AG04449 (cell line): ENCODE results near the gene BNIP1.

Experiments
- CTCF ChIA-PET: fragments of 350-600 bp; formaldehyde crosslinking; extraction: SDS; loops from one replicate; lab custom pipeline; 2021; ENCODE audit warnings: antibody characterized with exemption; lab: Yijun Ruan, JAX
- POLR2A ChIA-PET: fragments of 400-600, 350-600 bp; formaldehyde crosslinking; extraction: SDS; loops from one replicate; lab custom pipeline; 2020; ENCODE audit warnings: antibody characterized with exemption, inconsistent platforms; lab: Yijun Ruan, JAX
- DNase-seq: peaks from one replicate; pipeline ENCODE4 v3.0.0-alpha.2; 2010; ENCODE audit warnings: low read depth, low spot score
- H3K4me3 ChIP-seq: 2 replicates; pipeline ENCODE4 v1.5.1; 2011; ENCODE audit warnings: low read depth, mild to moderate bottlenecking, control low read depth, low read length
- TF ChIP-seq, protein P1 (sequence below): IDR thresholded peaks from one replicate; pipeline ENCODE4 v1.5.1; 2011; ENCODE audit warnings: mild to moderate bottlenecking, moderate library complexity, low read length, control low read depth, inconsistent platforms; ENCODE audit not compliant: insufficient read depth; ENCODE audit errors: missing control alignments

The BNIP1 gene, protein sequence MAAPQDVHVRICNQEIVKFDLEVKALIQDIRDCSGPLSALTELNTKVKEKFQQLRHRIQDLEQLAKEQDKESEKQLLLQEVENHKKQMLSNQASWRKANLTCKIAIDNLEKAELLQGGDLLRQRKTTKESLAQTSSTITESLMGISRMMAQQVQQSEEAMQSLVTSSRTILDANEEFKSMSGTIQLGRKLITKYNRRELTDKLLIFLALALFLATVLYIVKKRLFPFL

DNA sequence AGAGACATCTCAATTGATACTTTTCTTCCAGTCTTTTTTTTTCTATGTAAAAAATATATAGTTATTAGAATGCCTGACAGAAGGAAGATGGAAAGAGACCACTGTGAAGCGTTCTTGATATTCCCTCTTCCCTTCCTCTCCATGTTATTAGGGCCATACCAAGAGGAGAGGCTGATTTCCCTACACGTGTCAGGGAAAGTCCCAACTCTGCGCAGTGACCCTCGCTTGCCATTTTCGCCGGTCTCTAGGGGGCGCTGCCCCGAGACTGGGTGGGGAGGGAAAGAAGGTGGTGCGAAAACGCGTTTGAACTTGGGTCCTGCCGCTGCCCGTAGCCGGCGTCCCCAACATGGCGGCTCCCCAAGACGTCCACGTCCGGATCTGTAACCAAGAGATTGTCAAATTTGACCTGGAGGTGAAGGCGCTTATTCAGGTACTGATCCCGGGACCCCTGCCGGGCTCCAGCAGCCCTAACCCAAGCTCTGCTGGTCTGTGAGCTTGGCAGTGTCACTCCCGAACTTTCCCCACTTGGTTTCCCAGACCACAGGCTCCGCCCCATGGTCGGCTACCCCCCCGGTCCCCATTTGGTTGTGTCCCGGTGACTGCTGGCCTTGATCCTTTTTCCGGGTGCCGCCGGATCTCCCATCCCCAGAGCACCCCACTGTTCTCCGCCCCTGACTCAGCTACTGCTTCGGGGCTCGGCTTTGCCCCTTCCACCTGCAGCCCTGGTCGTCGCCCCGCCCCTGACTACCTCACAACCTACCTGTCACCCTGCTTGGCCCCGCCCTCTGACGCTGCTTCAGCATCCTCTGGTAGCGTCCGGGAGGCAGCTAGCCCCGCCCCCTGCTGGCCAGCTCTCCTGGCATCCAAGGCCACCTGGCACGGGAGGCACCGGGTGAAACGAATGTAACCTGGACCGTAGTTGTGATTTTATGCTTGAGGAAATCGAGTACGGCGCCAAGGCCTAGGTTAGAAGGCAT is at the start of gene BNIP1:
BNIP1 (plus strand) TSS at position 332 of the 977 bp plus-strand sequence; CDS start at position 347, 15 bp downstream.
- H3K4me3 ChIP-seq = peak within 1 kb of the TSS; percentile 100
- TF ChIP-seq, protein P1, sequence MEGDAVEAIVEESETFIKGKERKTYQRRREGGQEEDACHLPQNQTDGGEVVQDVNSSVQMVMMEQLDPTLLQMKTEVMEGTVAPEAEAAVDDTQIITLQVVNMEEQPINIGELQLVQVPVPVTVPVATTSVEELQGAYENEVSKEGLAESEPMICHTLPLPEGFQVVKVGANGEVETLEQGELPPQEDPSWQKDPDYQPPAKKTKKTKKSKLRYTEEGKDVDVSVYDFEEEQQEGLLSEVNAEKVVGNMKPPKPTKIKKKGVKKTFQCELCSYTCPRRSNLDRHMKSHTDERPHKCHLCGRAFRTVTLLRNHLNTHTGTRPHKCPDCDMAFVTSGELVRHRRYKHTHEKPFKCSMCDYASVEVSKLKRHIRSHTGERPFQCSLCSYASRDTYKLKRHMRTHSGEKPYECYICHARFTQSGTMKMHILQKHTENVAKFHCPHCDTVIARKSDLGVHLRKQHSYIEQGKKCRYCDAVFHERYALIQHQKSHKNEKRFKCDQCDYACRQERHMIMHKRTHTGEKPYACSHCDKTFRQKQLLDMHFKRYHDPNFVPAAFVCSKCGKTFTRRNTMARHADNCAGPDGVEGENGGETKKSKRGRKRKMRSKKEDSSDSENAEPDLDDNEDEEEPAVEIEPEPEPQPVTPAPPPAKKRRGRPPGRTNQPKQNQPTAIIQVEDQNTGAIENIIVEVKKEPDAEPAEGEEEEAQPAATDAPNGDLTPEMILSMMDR = peak; percentile 99
- POLR2A ChIA-PET = interaction anchor here (1.0 kb wide), 1 partner anchor 87 kb away, joined by 3 read pairs; no protein-coding TSS in a partner anchor
- CTCF ChIA-PET = interaction anchor here (0.6 to 4.3 kb wide), 34 partner anchors 9 to 438 kb away, joined by 3 to 27 read pairs (median 4); partner anchors contain the start of gene ATP6V0E1
- DNase-seq = peak; percentile 71

DNA sequence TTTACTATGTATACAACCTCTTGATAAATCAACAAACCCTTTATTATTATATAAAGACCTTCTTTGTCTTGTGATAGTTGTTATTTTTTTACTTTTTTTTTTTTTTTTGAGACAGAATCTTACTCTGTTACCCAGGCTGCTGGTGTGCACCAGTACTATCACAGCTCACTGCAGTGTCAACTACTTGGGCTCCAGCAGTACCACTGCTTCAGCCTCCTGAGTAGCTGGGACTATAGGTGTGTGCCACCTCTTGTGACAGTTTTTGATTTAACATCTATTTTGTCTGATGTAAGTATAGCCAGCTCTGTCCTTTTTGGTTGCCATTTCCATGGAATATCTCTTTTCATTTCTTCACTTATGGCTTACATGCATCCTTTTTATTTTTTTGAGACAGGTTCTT is 45.5 kb upstream of the BNIP1 start:
- ChIA-PET POLR2A (no interaction called here), CTCF (no interaction called here)
- DNase-seq = no peak
- TF ChIP-seq, protein P1 = no peak
- H3K4me3 ChIP-seq = no peak overlapping the region

DNA sequence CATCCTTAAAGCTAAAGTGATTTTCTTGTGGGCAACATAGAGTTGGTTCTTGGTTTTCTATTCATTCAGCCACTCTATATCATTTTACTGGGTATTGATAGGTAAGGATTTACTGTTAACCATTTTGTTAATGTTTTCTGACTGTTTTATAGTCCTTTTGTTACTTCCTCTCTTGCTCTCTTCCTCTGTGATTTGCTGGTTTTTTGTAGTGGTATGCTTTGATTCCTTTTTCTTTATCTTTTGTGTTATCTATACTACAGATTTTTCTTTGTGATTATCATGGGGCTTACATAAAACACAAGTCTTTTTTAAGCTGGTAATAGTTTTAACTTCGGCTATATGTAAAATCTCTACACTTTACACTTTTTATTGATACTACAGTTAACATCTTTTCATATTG is 44.9 kb upstream of the BNIP1 start:
- ChIA-PET CTCF (no interaction called here), POLR2A (no interaction called here)
- no peak overlapping the region for H3K4me3 ChIP-seq
- DNase-seq = no peak
- TF ChIP-seq, protein P1 = no peak

DNA sequence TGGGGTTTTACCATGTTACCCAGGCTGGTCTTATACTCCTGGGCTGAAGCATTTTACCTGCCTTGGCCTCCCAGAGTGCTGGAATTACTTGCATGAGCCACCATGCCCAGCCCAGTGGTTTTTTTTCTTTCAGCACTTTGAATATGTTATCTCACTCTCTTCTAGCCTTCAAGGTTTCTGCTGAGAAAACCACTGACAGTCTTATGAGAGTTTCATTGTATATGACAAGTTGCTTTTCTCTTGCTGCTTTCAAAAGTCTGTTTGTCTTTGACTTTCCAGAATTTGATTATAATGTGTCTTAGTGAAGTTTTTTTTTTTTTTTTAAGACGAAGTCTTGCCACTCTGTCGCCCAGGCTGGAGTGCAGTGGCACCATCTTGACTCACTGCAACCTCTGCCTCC is 43.1 kb upstream of the BNIP1 start:
- TF ChIP-seq, protein P1 = no peak
- CTCF ChIA-PET = interaction anchor here (0.6 kb wide), 1 partner anchor 703 kb away, joined by 3 read pairs; no protein-coding TSS in a partner anchor
- no peak overlapping the region for H3K4me3 ChIP-seq
- POLR2A ChIA-PET = no interaction called here
- DNase-seq = no peak

DNA sequence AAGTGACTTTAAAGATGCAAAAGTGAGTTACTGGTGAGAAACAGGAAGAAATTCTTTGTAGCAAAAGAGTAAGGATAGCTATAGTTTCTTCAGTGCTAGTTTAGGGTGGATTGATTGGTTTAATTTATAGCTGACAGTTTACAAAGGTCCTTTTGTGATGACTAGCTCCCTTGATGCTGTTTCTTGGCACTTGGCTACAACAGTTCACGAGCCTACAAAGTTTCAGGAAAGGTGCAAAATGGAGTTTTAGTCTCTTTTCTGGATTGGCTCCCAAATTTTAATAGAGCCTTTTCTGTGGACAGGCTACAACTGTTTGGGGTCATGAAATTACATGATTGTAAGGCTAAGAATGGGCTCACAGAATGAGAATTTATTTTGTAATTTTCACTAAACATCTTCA is 40.9 kb upstream of the BNIP1 start:
- CTCF ChIA-PET = no interaction called here

More for the DNA sequence above, 40.9 kb upstream of the BNIP1 start:
- TF ChIP-seq, protein P1 = no peak
- DNase-seq = no peak
- H3K4me3 ChIP-seq = no peak overlapping the region
- POLR2A ChIA-PET = no interaction called here
